Measurements from ENCODE around the gene SMG9.

GRCh38 chr19:43763473-43763939 lies 8.7 kb upstream of the SMG9 start:
- TF ChIP-seq EP300 (IDR thresholded peaks at IDR 0.05) (no peak), CTCF (IDR thresholded peaks at IDR 0.05) (no peak), POLR2A (IDR thresholded peaks at IDR 0.05; ENCODE audit: low read depth) (no peak), POLR2AphosphoS5 (IDR thresholded peaks at IDR 0.05) (no peak)
